Measurements from ENCODE around the gene SLC22A4.

The SLC22A4 gene

DNA sequence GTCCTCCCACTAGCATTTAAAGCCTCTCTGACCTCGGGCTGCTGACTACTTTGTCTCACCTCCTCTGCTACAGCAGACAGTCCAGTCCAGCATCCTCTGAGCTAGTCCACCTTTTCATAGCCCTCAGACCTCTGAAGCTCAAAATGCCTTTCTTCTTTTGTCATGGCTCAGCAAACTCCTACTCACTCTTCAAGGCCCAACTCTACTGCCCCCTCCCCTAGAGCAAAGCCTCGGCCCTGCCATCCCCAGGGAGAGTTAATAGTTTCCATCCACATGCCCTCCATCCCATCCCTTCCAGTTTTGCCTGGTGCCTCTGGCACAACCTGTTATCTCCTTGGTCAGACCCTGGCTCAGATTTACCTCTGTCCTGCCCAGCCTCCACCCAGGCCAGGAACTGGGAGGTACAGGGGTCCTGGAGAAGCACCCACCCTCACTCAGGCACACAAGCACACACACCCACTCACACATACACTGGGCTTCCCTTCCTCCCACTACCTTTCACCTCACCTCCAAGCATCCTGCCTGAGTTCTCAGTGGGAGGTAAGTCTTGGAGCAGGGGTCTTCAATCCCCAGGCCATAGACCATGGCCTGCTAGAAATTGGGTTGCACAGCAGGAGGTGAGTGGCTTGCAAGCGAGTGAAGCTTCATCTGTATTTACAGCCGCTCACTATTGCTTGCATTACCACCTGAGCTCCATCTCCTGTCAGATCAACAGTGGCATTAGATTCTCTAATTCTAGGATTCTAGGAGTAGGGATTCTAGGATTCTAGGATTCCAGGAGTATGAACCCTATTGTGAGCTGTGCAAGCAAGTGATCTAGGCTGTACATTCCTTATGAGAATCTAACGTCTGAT is 18.6 kb upstream of the SLC22A4 start:
- DNase-seq (ENCODE audit: low read depth in 2 of 2) = no peak

DNA sequence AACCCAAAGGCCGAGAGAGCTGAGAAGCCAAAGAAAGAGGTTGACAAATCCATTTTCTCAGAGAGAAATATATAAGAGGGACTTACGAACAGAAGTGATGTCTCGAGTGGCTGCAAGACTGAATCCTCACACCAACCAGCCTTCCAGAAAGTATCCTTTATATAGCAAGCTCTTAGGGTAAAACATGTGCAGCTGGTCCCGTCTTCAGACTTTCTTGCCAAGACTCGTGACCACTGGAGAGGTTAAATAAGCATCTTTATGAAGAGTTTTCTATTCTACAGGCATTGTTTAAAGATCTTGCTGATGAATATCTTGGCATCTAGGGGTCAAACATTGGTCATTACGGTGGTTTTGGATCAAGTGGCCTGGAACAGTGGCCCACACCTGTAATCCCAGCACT is 16.9 kb upstream of the SLC22A4 start:
- DNase-seq (ENCODE audit: low read depth in 2 of 2) = no peak

DNA sequence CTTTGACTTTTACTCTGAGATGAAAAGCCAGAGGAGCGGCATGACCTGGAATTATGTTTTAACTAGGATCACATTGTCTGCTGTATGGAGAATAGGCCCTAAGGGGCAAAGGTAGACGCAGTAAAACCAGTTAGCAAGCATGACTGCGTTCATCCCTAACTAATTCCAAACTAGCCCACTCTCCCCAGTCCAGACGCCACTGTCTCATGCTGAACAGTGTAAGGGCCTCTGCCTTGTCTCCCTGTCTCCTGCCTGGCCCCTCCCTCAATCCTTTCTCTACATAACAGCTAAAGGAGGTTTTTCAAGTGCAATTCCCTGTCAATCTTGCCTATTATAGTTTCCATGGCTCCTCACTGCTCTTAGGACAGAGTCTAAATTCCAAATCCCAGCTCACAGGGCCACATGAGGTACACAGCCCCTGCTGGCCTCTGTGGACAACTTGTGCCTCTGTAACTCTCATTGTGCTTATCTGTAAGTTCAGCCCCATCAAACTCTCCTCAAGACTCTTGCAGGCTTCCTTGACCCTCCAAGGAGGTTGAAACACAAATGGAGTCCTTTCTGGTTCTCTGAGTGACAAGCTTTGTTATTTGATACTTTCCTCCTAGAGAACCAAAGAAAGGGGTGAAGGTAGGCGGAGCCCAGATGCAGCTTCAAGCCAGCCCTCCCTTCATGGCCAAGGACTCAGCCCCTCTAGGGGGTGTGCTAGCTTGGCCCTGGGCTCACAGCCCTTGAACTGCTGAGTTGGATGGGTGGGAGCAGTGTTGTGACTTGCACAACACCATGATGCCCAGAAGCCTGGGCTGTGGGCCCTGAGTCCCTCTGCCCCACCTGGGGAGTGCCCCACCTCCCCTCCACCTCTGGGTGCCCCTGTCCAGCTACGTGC is 16.0 kb upstream of the SLC22A4 start:
- no peak for DNase-seq (ENCODE audit: low read depth in 2 of 2)

DNA sequence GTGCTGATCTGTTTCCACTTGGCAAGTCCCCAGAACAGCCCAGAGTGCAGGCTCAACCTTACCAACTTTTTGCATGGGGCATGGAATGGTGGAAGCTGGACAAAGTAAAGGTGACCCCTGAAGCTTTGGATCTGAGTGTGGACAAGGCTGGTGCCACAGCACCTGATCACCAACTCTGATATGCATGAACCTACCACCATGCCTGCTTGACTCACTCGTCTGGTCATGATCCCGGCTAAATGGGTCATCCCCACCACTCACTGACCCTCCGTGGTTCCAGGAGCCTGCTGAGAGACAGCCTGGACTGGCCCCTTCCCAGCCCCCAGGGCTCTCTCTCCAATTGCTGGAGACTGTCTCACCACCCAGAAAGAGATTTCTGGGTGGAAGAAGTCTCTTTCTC is 14.4 kb upstream of the SLC22A4 start:
- DNase-seq (ENCODE audit: low read depth in 2 of 2) = no peak

DNA sequence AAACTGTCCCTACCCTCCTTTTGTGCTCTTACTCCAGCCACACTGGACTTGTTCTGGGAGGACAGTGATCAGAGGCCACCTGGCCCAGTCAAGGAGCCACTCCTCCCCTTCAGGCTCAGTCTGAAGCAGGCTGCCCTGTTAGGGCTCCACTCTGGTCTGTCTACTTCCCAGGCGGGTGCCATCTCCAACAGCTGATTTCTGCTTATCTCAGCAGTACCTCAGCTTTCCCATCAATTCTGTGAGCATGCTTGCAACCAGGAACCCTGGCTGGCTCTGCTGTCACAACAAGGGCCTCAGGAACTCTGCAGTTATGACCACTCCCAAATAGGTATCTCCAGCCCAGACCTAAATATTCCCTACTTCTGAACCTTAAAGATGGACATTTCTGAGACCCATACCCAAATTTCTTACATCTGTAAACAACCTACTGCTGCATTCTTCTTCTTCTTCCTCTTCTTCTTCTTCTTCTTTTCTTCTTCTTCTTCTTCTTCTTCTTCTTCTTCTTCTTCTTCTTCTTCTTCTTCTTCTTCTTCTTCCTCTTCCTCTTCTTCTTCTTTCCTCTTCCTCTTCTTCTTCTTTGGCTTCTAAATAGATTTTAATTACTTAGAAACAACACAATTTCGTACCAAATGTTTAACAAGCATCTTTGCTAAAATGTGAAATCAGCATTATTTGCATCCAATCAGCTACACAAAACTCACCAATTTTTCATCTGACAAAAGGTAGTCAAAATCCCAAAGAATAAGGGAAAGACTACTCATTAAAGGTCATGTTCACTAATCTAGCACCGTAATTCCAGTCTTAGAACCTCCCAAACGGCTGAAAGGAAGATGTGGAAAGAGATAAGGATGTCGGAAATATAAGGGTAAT is 13.6 kb upstream of the SLC22A4 start:
- no peak for DNase-seq (ENCODE audit: low read depth in 2 of 2)

DNA sequence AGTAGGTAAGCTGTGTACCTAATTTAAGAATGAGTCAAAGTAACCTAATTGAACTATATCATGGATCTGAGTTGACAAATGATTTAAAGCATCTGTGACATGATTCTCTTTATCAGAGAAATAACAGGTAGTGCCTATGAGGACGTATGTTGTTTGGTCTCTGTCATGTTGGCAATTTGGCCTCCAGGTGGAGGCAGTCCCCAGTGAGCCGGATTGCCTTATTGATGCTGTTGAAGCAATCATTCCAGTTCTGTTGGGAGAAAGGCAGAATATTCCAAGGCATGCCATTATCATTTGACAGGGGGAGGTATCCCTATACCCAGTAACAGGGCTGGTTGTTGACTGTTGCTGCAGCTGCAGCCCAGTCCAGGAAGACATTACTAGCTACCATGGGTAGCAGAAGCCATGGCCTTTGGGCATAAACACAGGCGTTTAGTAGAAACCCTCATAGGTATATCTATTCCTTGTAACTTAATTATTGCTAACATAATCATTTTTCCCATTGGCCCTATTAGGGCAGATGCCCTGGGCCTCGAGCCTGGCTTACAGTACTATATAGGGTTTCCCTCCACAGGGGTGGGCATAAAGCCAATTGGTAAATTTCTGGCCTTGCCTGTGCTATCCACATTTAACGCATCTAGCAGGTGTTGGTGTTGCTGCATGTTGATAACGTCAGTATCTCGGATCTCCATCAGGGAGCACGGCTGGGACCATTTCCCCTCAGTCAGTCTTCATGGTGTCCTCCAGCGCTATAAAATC is 12.2 kb upstream of the SLC22A4 start:
- DNase-seq (ENCODE audit: low read depth in 2 of 2) = no peak

DNA sequence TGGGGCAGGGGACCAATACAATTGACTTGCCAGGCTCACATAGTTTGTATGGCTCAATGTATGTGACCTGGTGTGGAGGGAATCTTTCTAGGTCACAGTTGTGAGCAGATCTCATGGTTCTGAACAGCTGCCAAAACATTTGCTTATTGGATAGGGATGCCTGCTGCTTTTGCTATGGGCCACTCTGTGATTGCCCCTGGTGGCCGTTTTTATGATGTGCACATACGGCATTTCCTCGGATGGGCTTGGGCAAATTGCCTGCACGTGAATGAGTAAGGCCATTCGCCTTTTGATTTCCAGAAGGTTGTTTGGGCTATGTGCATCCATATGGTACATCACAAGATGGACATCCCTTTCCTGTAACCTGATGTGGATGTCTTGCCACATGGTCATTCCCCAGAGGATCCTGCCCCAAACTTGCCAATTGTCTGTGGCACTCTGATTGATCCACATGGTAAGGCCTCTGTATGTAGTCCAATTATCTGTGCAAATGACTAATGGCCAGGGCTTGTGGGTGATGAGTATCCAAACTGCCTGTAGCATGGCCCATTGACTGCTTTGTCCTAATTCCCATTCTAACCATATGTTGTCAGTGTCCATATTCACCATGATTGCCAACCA is 10.7 kb upstream of the SLC22A4 start:
- DNase-seq (ENCODE audit: low read depth in 2 of 2) = no peak

DNA sequence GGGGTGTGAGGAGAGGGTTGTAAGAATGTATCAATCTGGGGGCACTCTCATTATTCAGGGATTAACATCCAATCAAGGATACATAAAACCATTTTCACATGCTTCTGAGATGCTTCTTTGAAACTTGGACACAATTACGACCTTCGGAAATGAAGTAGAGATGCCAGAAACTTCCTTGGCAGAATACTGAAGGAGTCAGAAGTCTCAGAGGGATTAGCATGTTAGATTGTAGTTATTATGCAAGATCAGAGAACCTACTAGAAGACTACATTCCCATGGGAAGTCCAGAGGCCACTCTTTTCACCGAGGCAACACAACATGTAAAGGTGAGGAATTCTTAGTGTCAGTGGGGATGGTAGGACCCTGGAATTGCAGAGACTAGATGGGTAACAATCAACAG is 5.1 kb upstream of the SLC22A4 start:
- DNase-seq (ENCODE audit: low read depth in 2 of 2) = no peak

DNA sequence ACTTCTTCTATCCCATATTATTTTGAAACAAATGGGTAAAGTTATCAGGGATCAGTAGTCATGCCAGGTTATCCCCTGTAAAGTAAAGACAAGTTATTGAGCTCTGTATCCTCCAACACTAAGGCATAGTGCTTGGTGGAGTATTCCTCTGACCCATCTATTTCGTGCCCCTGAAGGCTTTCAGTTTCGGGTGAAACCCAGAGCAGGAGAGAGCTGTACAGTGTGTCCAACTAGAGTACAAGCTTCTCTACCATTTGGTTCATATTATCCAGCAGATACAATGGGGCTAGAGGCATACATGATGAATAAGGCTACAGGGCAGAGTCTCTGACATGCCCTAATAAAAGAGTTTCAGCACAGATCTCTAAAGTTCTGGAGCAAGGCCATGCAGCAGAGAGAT is 3.2 kb upstream of the SLC22A4 start:
- no peak for DNase-seq (ENCODE audit: low read depth in 2 of 2)

DNA sequence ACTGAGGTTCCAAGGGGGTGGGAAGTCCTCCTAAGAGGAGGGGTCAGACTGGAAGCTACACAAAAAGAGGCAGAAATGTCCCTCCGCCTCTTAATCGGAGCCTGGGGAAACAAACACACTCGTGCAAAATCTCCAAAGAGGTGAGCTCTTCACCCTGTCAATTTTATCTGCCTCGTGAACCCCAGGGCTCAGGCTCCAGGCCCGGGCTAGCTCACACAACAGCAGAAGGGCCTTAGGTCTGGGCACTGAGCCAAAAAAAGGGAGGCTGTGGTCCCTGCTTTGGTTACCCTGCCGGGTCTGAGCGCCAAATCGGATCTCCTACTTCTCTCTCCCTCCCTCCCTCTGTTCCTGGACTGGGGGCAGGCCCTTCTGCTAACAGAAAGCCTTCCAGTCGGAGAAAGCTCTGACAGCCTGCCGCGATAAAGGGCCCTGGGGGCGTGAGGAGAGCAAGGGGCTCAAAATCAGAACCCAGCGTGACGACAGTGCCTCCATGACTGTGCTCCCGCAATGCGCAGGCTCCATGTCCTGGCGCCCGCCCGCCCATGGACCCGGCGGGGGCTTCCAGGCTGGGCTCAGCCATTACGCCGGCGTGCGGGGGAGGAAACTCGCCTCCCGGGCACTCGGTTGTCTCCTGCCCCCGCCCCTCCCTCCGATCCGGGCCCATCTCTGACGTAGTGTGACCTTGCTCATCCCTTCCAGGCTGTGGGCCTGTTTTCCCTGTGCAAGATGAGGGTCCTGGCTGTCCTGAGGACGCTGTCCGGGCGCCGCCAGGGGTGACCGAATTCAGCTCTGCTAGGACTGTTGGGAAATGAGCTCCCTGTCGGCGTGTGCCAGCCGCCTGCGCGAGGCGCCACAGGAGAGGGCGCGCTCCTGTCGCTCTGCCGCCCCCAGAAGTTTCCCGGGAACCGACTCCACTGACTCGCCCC is 865 bp upstream of the SLC22A4 start:
- DNase-seq (ENCODE audit: low read depth in 2 of 2) = peak; percentile 62 to 68

DNA sequence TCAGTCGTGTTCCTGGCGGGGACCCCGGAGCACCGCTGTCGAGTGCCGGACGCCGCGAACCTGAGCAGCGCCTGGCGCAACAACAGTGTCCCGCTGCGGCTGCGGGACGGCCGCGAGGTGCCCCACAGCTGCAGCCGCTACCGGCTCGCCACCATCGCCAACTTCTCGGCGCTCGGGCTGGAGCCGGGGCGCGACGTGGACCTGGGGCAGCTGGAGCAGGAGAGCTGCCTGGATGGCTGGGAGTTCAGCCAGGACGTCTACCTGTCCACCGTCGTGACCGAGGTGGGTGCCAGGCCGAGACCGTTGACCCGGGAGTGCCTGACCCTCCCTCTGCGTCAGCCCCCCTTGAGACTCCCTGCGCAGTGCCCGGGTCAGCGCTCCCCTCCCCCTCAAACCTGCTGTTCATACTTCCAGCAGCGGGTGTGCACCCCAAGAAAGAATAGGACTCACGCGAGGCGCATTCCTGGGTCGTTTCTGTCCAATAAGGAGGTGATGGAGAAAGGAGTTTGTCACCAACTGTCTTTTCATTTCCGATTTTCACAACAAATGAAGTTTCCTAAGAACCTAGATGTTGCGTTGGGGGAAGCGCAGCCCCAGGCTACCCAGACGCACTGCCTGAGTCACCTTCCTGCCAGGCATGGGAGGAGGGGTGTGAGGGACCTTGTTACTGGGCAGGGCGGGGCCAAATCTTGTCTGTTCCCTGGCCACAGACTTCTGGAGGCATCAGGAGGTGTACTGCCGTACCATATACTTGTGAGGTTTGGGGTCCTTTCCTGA is 722 bp downstream of the SLC22A4 start:
- peak; percentile 69 to 78 for DNase-seq (ENCODE audit: low read depth in 2 of 2)

DNA sequence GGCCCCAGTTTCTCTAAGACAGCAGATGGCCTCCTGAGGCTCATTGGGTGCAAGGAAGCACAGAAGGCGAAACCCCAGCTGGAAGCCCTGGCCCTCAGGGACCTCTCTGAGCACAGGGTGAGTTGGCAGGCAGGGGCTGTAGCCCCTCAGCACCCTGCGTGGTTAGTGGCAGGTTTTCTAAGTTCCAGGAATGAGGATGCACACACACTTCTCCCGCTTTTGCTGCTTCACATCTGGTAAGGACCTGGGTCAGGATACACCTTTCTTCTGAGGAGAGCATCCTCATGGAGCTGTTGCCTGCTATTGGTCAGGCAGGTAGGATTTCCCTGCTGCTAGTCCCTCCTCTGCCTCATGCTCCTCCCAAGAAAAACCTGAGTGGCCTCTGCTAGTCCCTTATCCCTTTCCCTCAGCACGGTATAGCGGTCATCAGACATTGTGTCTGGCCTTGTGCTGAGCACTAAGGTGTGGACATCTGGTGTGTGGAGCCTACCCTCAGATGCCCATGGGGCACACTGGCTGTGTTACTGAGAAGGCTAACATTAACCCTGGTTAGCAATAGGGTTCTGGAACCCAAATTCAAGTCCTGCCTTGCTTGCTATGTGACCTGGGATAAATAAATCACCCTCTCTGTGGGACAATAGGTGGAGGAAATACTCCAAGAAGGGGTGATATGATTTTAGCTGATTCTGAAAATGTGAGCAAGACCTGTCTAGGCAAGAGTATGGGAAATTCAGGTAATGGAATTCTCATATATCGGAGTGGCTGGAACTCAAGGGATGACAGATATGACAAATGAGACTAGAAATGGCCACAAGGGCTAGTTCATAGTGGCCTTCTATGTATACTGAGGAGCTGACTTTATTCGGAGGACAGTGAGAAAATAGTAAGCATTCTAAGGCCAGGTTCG is 1.6 kb downstream of the SLC22A4 start:
- no peak for DNase-seq (ENCODE audit: low read depth in 2 of 2)

DNA sequence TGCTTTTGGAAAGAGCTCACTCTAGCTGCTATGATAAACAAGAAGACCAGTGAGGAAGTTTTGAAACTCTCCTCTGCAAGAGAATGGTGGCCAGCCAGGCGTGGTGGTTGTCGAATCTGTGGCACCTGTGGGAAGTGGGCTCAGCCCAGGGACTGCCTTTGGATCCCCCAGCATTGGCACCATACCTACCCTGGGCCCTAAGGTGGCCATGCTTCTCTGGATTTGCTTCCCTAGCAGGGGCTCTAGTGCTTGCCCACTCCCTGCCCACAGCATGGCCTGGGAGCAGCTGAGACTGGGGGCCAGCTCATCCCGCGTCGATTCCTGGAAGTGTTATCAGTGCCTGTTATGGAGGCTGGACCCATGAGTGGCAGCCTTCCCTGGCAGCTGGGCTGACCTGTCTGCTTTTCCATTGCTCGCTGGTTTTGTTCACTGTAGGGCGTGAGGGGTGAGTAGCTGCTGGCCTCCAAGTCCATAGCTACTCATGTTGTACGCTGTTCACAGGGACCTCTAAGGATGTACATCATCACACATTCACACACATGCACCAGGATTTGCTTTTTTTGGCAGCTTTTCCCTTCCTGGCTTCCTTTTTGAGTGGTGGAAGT is 2.3 kb downstream of the SLC22A4 start:
- no peak for DNase-seq (ENCODE audit: low read depth in 2 of 2)

DNA sequence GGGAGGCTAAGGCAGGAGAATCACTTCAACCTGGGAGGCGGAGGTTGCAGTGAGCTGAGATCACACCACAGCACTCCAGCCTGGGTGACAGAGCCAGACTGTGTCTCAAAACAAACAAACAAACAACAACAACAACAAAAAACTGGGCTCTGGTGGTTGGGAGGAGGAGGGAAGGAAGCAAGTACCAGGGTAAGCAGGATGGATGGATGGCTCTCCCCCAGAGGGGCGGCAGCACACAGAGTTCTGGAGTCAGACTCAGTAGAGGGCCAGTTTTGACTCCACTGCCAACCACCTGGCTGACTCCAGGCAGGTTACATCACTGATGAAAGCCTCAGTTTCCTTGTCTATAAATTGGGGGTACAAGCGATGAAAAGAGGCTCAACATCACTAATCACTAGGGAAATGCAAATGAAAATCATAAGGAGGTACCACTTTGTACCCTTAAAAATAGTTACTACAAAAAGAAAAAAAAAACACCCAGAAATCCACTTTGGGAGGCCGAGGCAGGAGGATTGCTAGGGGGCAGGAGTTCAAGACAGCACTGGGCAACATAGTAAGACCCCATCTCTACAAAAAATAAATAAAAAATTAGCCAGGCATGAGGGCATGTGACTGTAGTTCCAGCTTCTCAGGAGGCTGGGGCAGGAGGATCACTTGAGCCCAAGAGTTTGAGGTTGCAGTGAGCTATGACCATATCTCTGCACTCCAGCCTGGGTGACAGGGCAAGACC is 3.2 kb downstream of the SLC22A4 start:
- DNase-seq (ENCODE audit: low read depth in 2 of 2) = no peak

DNA sequence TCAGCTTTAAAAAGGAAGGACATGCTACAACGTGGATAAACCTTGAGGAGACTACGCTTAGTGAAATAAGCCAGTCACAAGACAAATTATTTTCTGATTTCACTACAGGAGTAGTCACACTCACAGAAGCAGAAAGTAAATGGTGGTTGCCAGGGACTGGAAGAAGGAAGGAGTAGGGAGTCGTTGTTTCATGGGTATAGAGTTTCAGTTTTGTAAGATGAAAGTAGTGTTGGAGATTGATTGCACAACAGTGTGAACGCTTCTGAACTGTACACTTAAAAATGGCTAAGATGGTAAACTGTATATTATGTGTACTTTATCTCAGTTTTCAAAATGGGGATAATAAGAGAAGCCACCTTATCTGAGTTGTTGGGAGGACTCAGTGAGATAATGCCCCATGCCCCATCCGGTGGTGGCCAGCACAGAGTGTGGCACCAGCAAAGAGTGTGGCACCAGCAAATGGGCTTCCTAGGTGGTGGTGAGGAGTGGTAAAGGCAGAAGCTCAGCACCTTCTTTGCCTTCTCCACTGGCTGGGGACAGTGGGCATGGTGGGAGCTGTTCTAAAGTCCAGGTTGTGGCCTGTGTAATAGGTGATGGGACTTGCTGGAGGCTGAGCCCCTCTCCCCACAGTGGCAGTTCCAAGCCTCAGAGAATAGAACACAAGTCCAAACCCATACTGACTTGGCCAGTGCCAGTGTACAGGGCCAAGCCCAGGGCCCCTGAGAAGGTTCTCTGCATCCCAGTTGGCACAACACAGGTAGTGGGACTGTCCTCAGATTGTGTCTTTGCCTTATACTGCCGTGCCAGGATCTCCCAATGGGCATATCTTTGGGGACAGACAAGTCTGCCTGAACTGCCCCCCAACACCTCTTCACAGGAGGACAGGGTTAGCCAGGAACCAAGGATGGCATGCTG is 4.4 kb downstream of the SLC22A4 start:
- no peak for DNase-seq (ENCODE audit: low read depth in 2 of 2)

DNA sequence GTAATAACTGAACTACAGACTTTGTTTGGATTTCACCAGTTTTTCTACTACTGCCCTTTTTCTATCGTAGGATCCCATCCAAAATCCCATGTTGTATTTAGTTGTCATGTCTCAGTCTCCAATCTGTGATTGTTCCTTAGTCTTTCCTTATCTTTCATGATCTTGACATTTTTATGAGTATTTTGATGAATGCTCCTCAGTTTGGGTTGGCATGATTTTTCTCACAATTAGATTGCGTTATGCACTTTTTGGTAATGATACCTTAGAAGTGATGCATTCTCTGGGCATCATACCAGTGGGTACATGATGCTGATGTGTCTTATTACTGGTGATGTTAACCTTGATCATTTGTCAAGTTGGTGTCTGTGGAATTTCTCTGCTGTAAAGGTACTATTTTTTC is 5.7 kb downstream of the SLC22A4 start:
- DNase-seq (ENCODE audit: low read depth in 2 of 2) = no peak
